Posterior vena cava (tissue), 2 donors: Measurements from ENCODE around the gene WDFY3. TPM values are rescaled to one million over a fixed set of nuclear protein-coding genes. Genes with fewer than 3 reads are reported as not detected.

ENCODE experiments used
- DNase-seq: peaks from one replicate; pipeline ENCODE4 v3.0.0-alpha.2; 2020; ENCODE audit warnings: low spot score
- intact Hi-C, 2 donors: fragments of 100-400 bp; cut with DNase I; formaldehyde crosslinking; loops; one replicate each; pipeline versions ENCODE4 v1.14.1 to v1.14.2; 2022 to 2023
- total RNA-seq, 2 donors: library from RNA; stranded (reverse); fragmentation: NEBNext Ultra II Directional; extraction: Animal tissue kit (Norgen Biotek cat#: 25700); gene quantifications; one replicate each; pipeline ENCODE4 v1.2.1, GENCODE V29; 2021
- donor health status: DM: yes; HTN: yes; CAD: no.
- donor health status: DM: yes; HTN: yes; CAD: no.

Gene WDFY3
- total RNA-seq, 2 donors from 2014 or later = 77.2 to 105 TPM

DNA sequence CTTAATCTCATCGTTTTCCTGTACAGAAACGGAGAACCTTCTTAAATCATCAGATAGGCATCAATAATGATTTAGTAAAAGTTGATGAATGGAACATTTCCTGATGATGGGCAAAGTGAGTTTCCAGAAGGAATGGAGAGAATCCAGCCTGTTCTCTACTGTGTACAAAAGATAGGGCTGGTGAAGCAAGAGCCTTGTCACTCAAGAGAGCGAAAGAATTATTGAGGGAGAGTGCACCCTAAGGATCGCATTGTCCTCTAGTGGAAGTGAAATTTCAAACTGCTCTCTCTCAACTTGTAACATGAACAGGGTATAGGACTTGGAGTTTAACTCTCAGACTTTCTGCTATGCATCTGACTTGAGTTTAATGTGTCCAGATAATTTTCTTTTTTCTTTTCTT is 314.0 kb downstream of the WDFY3 start:
- intact Hi-C loops = no loop called here

GRCh38 chr4:84651499-84651898 is 315.0 kb downstream of the WDFY3 start:
- DNase-seq = no peak
- intact Hi-C loops = no loop called here

More for the DNA sequence above, 314.0 kb downstream of the WDFY3 start:
- no peak for DNase-seq

- no peak for DNase-seq
- intact Hi-C loops = no loop called here
These were observed 317.4 kb downstream of the WDFY3 start for GRCh38 chr4:84648863-84649647.

- intact Hi-C loops = no loop called here
- DNase-seq = no peak
These were observed 318.3 kb downstream of the WDFY3 start for GRCh38 chr4:84648178-84648577.

DNA sequence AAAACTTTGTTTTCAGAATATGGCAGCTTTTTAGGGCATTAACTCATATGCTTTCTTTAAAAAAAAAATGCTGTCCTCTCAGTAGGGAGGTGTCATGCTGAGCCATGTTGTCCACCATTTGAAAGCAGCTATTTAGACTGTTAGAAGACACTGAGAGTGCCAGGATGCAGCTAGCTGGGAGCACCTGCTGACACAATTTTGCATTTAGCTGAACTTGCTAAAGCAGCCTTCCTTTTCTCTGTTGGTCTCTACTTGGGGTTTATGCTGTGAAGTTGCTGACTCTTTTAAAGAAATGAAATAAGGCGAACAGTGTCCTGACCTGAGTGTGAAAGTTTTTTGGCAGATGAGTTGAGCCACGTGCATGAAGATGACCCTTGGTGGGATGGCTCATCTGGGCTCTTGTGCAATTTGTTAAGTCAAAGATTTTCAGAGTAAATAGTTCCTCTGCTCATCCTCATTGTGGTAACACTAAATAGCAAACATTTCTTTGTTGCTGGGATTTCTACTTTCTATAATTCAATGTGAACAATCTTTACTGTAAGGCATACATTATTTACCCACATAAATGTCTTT is 319.1 kb downstream of the WDFY3 start:
- intact Hi-C loops = no loop called here
- DNase-seq = no peak

DNA sequence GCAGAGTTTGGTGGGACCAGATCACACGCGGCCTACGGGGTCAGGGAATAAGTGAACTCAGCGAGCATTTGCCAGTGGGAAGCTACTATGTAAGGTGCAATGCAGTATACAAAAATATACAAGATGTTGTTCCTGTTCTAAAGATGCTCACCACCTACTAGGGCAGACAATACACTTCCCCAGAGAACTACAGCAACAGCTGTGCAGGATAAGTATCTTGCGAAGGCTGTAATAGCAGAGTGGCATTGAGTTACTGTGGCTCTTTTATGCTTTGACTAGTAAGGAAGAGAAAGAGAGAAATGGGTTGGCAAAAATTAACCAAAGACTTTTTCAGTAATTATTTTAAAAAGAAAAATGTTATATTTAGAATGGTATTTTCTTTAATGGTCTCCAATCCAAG is 322.4 kb downstream of the WDFY3 start:
- intact Hi-C loops = no loop called here

GRCh38 chr4:84639145-84639544 is 327.3 kb downstream of the WDFY3 start:
- DNase-seq = no peak
- intact Hi-C loops = no loop called here

More for the DNA sequence above, 322.4 kb downstream of the WDFY3 start:
- DNase-seq = no peak

GRCh38 chr4:84638092-84638491 is 328.4 kb downstream of the WDFY3 start:
- intact Hi-C loops = no loop called here
- no peak for DNase-seq

DNA sequence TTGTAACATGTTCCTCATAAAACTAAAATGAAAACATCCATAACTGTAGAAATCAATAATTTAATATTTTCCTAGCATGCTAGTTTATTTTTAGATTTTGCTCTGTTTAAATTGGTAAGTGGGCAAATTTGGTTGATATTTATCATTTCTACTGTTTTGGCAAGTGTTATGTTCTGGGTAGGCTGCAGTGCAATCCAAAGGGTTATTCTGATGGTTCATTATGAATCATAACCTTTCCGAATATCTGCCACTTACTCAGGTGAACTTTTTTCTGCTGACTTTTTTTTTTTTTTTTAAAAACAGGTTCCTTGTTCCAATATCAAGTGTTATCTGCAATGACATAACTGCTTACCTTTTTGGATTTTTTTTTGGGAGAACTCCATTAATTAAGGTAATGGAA is 331.5 kb downstream of the WDFY3 start:
- DNase-seq = no peak
- intact Hi-C loops = no loop called here

DNA sequence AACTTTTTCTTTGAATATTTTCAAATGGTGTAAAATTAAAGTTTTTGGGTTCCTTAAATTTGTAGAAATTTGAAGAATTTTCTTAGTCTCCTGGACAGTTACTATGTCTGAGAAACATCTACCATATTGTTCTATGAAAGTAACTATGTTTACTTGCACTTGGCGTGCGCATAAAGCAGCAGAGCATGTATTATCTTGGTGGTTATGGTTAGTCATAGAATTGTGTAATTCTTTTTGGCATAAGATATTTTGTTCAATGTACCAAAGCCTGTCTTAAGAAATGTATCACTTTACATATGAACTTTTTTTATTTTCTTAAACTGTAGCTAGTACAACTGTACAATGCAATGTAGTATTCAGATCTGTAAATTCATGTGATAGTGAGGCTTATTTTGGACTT is 334.4 kb downstream of the WDFY3 start:
- intact Hi-C loops = no loop called here

DNA sequence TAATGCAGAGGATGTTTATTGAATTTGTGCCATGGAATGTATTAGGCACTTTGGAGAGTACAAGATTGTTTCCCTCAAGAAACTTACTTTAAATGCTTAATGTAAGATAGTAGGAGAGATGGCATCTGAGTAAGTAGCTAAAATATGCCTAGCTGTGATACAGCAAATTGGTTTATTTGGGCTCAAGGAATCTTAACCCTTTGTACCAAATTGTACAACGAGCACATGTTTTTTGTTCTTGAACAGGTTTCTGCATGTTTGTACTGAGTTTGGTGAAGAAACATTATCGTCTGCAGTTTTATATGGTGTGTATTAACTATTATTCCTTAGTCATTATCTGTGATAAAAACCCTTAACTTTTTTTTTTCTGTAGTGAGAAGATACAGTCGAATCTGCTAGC is 334.9 kb downstream of the WDFY3 start:
- no peak for DNase-seq
- intact Hi-C loops = no loop called here

More for the DNA sequence above, 334.4 kb downstream of the WDFY3 start:
- DNase-seq = no peak

GRCh38 chr4:84626673-84627072 is 339.8 kb downstream of the WDFY3 start:
- intact Hi-C loops = no loop called here
- DNase-seq = no peak

GRCh38 chr4:84623661-84624060 is 342.8 kb downstream of the WDFY3 start:
- DNase-seq = no peak
- intact Hi-C loops = no loop called here

DNA sequence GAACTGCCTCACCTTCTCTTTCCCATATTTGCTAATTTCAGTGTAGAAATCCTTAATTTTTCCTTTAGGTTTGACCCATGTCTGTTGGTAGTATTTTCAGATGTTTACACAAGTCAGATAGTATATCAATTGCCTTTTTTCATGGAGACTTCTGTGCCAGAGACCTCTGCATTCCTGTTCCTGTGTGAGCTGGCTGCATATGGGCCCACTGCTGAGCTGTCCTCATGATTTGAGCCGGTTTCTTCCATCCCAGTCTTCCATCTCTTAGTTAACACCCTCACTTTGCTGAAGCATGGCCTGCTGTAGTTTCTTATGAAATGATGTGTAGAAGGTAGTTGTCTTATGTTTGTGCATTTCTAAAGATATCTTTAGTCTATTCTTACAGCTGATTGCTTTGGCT is 343.5 kb downstream of the WDFY3 start:
- intact Hi-C loops = no loop called here
- DNase-seq = no peak
